LNCaP clone FGC (cell line): Measurements from ENCODE around the gene SEC22C.
A peak's percentile ranks its signal among the peaks of the same experiment; 100 is the strongest.

Experiments used
- DNase-seq: peaks from one replicate; pipeline ENCODE4 v3.0.0-alpha.2; 2011; ENCODE audit warnings: low read depth
- H3K4me3 ChIP-seq: 2 replicates; pipeline ENCODE4 v1.5.1; 2011; ENCODE audit warnings: mild to moderate bottlenecking, low read depth, low read length, control low read depth
- TF ChIP-seq, protein P1 (sequence below): IDR thresholded peaks from 2 replicates; pipeline ENCODE4 v1.5.1; 2012; ENCODE audit warnings: mild to moderate bottlenecking; ENCODE audit not compliant: control insufficient read depth, insufficient read depth; ENCODE audit errors: extremely low read depth

SEC22C gene

DNA sequence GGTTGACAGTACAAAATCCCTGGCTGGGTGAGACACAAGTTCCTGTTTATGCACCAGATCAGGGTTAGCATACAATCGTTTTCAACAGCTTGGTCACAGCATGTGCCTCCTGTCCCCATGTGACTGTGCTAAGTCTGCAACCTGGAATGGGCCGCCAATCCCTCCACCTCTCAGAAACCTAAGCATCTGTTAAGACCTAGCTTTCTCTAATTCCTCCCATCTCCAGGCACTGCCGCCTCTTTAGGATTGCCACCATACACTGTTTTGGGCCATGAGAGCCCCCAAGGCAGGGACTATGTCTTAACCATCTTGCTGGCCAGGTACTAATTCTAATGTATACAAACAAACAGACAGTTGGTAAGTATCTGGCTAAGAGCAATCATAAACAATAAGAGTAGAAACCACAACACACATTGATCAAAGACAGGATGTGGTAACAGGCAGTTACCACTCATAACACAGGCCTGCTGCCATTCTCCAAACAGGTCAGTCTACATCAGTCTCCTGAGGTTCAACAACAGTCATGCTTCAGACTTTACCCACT lies 25.6 kb downstream of the SEC22C start:
- no peak overlapping the region for H3K4me3 ChIP-seq
- TF ChIP-seq, protein P1, sequence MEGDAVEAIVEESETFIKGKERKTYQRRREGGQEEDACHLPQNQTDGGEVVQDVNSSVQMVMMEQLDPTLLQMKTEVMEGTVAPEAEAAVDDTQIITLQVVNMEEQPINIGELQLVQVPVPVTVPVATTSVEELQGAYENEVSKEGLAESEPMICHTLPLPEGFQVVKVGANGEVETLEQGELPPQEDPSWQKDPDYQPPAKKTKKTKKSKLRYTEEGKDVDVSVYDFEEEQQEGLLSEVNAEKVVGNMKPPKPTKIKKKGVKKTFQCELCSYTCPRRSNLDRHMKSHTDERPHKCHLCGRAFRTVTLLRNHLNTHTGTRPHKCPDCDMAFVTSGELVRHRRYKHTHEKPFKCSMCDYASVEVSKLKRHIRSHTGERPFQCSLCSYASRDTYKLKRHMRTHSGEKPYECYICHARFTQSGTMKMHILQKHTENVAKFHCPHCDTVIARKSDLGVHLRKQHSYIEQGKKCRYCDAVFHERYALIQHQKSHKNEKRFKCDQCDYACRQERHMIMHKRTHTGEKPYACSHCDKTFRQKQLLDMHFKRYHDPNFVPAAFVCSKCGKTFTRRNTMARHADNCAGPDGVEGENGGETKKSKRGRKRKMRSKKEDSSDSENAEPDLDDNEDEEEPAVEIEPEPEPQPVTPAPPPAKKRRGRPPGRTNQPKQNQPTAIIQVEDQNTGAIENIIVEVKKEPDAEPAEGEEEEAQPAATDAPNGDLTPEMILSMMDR, result no peak
- DNase-seq, result no peak

DNA sequence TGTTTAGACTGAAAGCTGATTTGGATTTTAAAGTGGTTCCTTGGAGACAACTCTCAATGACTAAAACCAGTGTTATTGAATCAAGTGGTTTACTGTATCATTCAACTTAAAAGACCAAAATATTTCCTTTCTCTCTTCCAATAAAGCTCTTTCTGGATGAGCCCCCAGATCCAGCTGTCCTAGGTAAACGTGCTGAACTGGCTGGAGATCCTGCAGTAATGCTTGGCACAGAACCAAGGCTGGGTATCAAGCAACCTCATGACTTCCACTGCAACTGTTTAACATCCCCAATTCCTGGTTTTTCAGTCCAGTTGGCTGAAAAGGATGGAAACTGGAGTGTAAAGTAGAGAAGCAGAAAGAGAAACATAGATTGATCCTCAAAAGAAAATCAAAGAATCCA lies 28.9 kb downstream of the SEC22C start:
- DNase-seq, result no peak
- no peak overlapping the region for H3K4me3 ChIP-seq
- TF ChIP-seq, protein P1, result no peak

DNA sequence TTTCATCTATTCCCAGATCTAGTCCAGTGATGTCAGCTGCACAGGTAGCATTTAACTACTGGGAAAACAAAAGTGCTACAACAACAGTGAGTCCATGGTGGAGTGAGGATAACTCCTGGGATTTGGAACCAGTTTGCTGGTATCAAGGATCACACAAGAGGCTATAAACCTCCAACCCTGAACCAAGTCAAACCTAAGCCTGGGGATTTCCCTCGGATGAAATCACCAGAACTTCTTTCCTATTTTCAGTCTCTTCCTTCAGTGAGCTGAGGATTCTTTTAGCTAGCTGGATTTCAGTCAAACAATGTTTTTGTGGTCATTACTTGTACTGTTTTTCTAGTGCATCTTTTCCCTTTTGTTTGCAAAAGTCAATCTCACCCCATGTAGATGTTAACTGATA lies 31.5 kb downstream of the SEC22C start:
- TF ChIP-seq, protein P1, result no peak
- DNase-seq, result no peak
- H3K4me3 ChIP-seq, result no peak overlapping the region

DNA sequence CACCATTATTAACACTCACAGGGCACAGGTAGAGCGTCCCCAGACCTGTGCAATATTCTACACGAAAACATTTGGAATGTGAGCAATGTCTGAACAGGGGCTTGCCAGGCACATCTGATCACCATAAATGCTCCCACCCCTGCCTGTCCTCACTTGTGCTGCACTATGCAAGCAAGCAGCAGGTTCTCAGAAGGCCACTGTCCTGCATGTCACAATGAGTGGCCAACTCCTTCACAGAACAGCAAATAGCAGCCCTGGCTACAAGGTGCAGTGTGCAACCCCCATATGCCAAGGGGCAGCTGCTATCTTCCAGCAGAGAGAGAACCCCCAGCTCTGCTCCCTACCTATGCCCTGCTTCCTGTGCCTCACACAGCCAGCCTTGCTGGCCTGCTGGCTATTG lies 32.6 kb downstream of the SEC22C start:
- TF ChIP-seq, protein P1, result no peak

DNA sequence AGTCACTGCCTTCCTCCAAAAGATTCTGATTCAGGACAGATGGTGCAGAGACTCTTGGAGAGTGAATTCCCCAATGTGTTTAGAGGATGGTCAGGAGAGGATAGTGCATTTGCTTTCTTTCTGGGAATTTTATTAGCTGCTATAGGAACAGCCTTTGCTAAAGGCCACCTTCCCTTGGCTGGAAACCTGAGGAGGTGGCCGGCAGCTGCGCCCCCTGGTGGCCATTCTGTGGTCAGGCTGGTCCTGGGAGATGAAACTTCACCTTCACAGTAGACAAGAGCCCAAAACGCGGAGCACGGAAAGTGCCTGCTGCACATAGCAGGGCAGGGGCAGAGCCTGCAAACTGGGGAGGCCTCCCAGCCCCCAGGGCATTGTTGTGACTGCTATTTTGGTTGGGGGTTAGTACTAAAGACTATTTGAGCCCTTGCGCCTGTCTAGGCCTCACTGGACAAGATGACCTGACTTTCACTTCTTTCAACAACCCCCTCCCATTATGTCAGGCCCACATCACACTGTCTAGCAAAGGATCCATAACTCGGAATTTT lies 34.3 kb downstream of the SEC22C start:
- no peak for DNase-seq
- H3K4me3 ChIP-seq, result no peak overlapping the region

More for the DNA sequence above, 32.6 kb downstream of the SEC22C start:
- no peak overlapping the region for H3K4me3 ChIP-seq
- no peak for DNase-seq

DNA sequence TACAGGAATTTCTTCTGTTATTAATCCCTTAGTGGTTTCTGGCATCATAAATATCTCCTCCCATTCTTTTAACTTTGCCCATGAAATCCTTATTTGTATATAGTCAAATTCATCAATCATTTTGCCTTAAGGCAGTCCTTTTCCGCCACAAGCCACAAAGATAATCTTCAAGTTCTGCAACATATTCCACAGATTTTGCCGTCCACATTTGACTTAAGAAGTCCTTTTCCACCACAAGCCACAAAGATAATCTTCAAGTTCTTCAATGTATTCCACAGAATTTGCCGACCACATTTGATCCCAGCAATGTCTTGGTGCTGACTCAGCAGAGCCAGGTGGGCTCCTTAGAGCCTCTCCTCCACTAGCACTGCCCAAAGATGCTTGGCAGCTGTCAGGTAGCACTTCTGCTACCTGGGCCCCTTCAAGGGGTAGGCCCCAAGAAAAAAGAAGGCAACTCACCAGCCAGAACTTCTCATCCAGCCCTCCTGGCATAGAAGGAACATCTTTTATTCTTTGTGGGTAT lies 35.0 kb downstream of the SEC22C start:
- TF ChIP-seq, protein P1, result no peak
- no peak overlapping the region for H3K4me3 ChIP-seq
- DNase-seq, result no peak

More for the DNA sequence above, 34.3 kb downstream of the SEC22C start:
- TF ChIP-seq, protein P1, result peak; percentile 98
